ENCODE measurements around the gene PACS1. TPM values are rescaled to one million over a fixed set of nuclear protein-coding genes. Genes with fewer than 3 reads are reported as not detected.

Gene PACS1
- polyA plus RNA-seq, 1 of the 3 experiments (the other 2 are of a cell fraction) = 37.3 TPM

DNA sequence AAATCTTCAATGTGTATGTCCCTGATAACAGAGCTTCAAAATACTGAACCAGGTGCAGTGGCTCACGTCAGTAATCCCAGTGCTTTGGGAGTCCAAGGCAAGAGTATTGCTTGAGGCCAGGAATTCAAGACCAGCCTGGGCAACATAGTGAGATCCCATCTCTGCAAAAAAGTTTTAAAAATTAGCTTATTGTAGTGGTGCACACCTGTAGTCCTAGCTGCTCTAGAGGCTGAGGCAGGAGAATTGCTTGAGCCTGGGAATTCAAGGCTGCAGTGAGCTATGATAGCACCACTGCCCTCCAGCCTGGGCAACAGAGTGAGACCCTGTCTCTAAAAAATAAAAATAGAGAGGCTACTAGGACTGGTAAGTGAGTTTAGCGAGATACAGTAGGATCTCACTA is 84.0 kb downstream of the PACS1 start:
- Histone ChIP-seq H3K36me3 (replicated peaks in 1 of 2; ENCODE audit: control insufficient read depth in 1 of 2, insufficient read depth in 2 of 2, low read length in 1 of 2) (peaks cover 0 to 5% of the 10 kb centered on the region in 2 experiments), H3K4me2 (no peak overlapping the region), H3K9me3 (no peaks in the 10 kb centered on the region), H3K79me2 (ENCODE audit: insufficient read depth) (peaks cover 80% of the 10 kb centered on the region), H3K27ac (ENCODE audit: low read depth in 2 of 2, low read length in 1 of 2) (no peak overlapping the region), H2AFZ (ENCODE audit: low read depth) (no peak overlapping the region), H3K9ac (no peak overlapping the region), H3K4me1 (ENCODE audit: control insufficient read depth in 1 of 2, insufficient read depth in 2 of 2, low read depth in 1 of 2, low read length in 1 of 2) (no peaks in the 10 kb centered on the region; a peak in 1 of 4 replicates), H3F3A (replicated peaks; ENCODE audit: insufficient read depth) (peaks cover 14% of the 10 kb centered on the region), H3K9me2 (no peaks in the 10 kb centered on the region), H3K27me3 (ENCODE audit: insufficient read depth) (no peaks in the 10 kb centered on the region), H3K4me3 (ENCODE audit: low read depth in 2 of 2, low read length in 1 of 2) (no peak overlapping the region), H4K20me1 (ENCODE audit: insufficient read depth) (peaks cover 15% of the 10 kb centered on the region; the same call in 1 of the 2 replicates)
- WGBS (ENCODE audit: low lambda C conversion rate) = 89% methylated on average over 2 of the region's 2 CpGs
- no peak for TF ChIP-seq MEF2A (IDR thresholded peaks at IDR 0.05; ENCODE audit: borderline replicate concordance, low read depth)
- TF ChIP-seq MXI1 (IDR thresholded peaks at IDR 0.05; ENCODE audit: low read depth, low read length) = no peak
- TF ChIP-seq NRF1 (IDR thresholded peaks at IDR 0.05; ENCODE audit: low read depth, low read length) = no peak
- TF ChIP-seq RXRA (IDR thresholded peaks at IDR 0.05; ENCODE audit: borderline replicate concordance, low read depth) = no peak
- no peak for TF ChIP-seq ELF1 (IDR thresholded peaks at IDR 0.05)
- no peak for TF ChIP-seq IRF3 (IDR thresholded peaks at IDR 0.05; ENCODE audit: low read depth, low read length)
- no peak for TF ChIP-seq FOXM1 (IDR thresholded peaks at IDR 0.05; ENCODE audit: low read depth)
- no peak for TF ChIP-seq TAF1 (IDR thresholded peaks at IDR 0.05; ENCODE audit: borderline replicate concordance, low read depth, low read length)
- no peak for TF ChIP-seq FOSL2 (IDR thresholded peaks at IDR 0.05; ENCODE audit: borderline replicate concordance, low read depth)
- TF ChIP-seq, protein P1, sequence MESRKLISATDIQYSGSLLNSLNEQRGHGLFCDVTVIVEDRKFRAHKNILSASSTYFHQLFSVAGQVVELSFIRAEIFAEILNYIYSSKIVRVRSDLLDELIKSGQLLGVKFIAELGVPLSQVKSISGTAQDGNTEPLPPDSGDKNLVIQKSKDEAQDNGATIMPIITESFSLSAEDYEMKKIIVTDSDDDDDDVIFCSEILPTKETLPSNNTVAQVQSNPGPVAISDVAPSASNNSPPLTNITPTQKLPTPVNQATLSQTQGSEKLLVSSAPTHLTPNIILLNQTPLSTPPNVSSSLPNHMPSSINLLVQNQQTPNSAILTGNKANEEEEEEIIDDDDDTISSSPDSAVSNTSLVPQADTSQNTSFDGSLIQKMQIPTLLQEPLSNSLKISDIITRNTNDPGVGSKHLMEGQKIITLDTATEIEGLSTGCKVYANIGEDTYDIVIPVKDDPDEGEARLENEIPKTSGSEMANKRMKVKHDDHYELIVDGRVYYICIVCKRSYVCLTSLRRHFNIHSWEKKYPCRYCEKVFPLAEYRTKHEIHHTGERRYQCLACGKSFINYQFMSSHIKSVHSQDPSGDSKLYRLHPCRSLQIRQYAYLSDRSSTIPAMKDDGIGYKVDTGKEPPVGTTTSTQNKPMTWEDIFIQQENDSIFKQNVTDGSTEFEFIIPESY (IDR thresholded peaks at IDR 0.05; ENCODE audit: borderline replicate concordance, low read depth) = no peak
- TF ChIP-seq TCF12 (IDR thresholded peaks at IDR 0.05) = no peak
- no peak for TF ChIP-seq POLR2AphosphoS5 (IDR thresholded peaks at IDR 0.05; ENCODE audit: low read depth, low read length)
- no peak for TF ChIP-seq RCOR1 (IDR thresholded peaks at IDR 0.05; ENCODE audit: low read length)
- TF ChIP-seq EP300 (IDR thresholded peaks at IDR 0.05; ENCODE audit: borderline replicate concordance in 1 of 2, low read depth in 1 of 2, low read length in 1 of 2) = no peak
- no peak for TF ChIP-seq NFIC (IDR thresholded peaks at IDR 0.05; ENCODE audit: borderline replicate concordance)
- no peak for TF ChIP-seq GATA2 (CRISPR knock-in tag; IDR thresholded peaks at IDR 0.05)
- no peak for TF ChIP-seq YY1 (IDR thresholded peaks at IDR 0.05; ENCODE audit: low read depth)
- TF ChIP-seq, protein P2, sequence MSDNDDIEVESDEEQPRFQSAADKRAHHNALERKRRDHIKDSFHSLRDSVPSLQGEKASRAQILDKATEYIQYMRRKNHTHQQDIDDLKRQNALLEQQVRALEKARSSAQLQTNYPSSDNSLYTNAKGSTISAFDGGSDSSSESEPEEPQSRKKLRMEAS (IDR thresholded peaks at IDR 0.05; ENCODE audit: low read depth) = no peak
- ChIA-PET POLR2A (no interaction called here), CTCF (interaction anchor here (1.1 to 2.2 kb wide), 4 partner anchors 10 to 86 kb away, joined by 4 to 8 read pairs (median 6); no protein-coding TSS in a partner anchor)
- no peak for DNase-seq

Measured in SK-N-SH (cell line).